GM12878 (cell line): ENCODE measurements around the gene SIX5. TPM values are rescaled to one million over a fixed set of nuclear protein-coding genes. Genes with fewer than 3 reads are reported as not detected.

Experiments
- BMI1 ChIP-seq: fragments of 450-650 bp; IDR thresholded peaks from 2 replicates; pipeline ENCODE4 v1.6.1; 2016; ENCODE audit warnings: mild to moderate bottlenecking, moderate library complexity, borderline replicate concordance
- CBX5 ChIP-seq: sonication (generic); IDR thresholded peaks from 2 replicates; pipeline ENCODE4 v1.6.1; 2016; ENCODE audit warnings: low read depth, moderate library complexity, mild to moderate bottlenecking, inconsistent platforms
- FOXK2 ChIP-seq: fragments of 450-650 bp; IDR thresholded peaks from 2 replicates; pipeline ENCODE4 v1.6.1; 2017; ENCODE audit warnings: mild to moderate bottlenecking, moderate library complexity
- KDM1A ChIP-seq: fragments of 200-600 bp; sonication (generic); IDR thresholded peaks from 2 replicates; pipeline ENCODE4 v1.6.1; 2016; ENCODE audit warnings: borderline replicate concordance
- SREBF2 ChIP-seq: IDR thresholded peaks from 2 replicates; pipeline ENCODE4 v1.6.1; 2012; ENCODE audit warnings: mild to moderate bottlenecking, low read length
- polyA plus RNA-seq, 11 experiments: library from polyadenylated mRNA; depleted of rRNA in 4 of 11; unstranded in 6 of 11; stranded (reverse) in 5 of 11; fragments of >200 nt; fragmentation: Nextera tagmentation in 4 of 11; fragmentation: Illumina TruSeq in 1 of 11; extraction: Ambion mirVana in 4 of 11; extraction: Trizol in 1 of 11; gene quantifications; 1 replicate in 1 of 11; 2 replicates in 10 of 11; pipeline versions ENCODE4 v1.2.1 to v1.2.3, GENCODE V29; 2011 to 2016; ENCODE audit warnings: inconsistent platforms in 2 of 11, missing spikeins in 2 of 11, low read depth in 1 of 11
- total RNA-seq, 4 experiments: library from RNA; depleted of rRNA in 3 of 4; stranded (reverse); fragments of >200 nt in 3 of 4; fragmentation: Illumina TruSeq in 1 of 4; extraction: Trizol in 1 of 4; gene quantifications; 2 replicates each; pipeline versions ENCODE4 v1.2.1 to v1.2.3, GENCODE V29; 2013 to 2021
- TF ChIP-seq, protein P1 (sequence below): fragments of 450-650 bp; IDR thresholded peaks from 2 replicates; pipeline ENCODE4 v1.6.1; 2017; ENCODE audit warnings: mild to moderate bottlenecking, moderate library complexity
- TF ChIP-seq, protein P2 (sequence below): fragments of 450-650 bp; IDR thresholded peaks from 2 replicates; pipeline ENCODE4 v1.6.1; 2017; ENCODE audit warnings: mild to moderate bottlenecking, low read depth, inconsistent platforms; ENCODE audit not compliant: poor library complexity, severe bottlenecking
- TF ChIP-seq, protein P3 (sequence below): fragments of 450-650 bp; IDR thresholded peaks from 2 replicates; pipeline ENCODE4 v1.6.1; 2017; ENCODE audit warnings: borderline replicate concordance
- TF ChIP-seq, protein P4 (sequence below): fragments of 150-350 bp; IDR thresholded peaks from 2 replicates; pipeline ENCODE4 v1.6.1; 2014; ENCODE audit warnings: mild to moderate bottlenecking, low read depth, low read length

The SIX5 gene
- total and polyA plus RNA-seq, 10 of the 15 experiments (the other 5 are each of a cell fraction or from before 2014, with no cell fraction given): 1.9 to 10.5 (median 3.0) TPM; not detected in 2

DNA sequence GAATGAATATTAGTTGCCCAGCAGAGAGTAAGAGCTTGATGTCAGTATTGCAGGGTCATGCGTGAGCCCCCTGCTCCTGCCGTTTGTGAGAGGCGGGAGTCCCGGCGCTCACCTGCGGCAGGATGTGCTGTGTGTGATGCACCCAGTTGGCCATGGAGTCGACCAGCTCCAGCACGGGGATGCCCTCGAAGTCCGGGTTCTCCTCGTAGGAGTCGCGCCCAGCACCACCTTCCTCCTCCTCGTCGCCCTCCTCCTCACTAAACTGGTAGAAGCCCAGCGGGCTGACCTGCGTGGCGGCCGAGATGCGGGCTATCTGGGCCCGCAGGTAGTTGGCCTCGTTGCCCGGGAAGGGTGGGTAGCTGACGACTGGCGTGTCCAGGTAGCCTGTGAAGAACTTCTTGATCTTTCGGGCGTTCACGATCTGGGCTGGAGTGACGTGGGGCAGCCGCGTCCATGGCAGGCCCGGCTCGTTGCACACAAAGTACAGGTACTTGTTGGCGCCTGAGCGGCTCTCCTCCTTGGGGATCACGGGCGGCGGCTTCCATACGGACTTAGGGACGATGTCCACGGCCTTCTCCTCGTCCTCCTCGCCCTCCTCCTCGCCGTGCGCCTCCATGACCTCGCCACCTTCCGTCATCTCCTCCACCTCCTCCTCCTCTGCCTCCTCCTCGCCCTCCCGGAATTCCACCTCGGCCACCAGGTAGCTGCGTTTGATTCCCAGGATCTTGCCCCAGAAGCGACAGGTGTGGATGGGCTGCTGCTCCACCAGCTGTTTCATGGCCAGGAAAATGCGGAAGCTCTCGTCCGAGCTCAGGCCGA lies 35.3 kb upstream of the SIX5 start (continued):
- TF ChIP-seq, protein P1, sequence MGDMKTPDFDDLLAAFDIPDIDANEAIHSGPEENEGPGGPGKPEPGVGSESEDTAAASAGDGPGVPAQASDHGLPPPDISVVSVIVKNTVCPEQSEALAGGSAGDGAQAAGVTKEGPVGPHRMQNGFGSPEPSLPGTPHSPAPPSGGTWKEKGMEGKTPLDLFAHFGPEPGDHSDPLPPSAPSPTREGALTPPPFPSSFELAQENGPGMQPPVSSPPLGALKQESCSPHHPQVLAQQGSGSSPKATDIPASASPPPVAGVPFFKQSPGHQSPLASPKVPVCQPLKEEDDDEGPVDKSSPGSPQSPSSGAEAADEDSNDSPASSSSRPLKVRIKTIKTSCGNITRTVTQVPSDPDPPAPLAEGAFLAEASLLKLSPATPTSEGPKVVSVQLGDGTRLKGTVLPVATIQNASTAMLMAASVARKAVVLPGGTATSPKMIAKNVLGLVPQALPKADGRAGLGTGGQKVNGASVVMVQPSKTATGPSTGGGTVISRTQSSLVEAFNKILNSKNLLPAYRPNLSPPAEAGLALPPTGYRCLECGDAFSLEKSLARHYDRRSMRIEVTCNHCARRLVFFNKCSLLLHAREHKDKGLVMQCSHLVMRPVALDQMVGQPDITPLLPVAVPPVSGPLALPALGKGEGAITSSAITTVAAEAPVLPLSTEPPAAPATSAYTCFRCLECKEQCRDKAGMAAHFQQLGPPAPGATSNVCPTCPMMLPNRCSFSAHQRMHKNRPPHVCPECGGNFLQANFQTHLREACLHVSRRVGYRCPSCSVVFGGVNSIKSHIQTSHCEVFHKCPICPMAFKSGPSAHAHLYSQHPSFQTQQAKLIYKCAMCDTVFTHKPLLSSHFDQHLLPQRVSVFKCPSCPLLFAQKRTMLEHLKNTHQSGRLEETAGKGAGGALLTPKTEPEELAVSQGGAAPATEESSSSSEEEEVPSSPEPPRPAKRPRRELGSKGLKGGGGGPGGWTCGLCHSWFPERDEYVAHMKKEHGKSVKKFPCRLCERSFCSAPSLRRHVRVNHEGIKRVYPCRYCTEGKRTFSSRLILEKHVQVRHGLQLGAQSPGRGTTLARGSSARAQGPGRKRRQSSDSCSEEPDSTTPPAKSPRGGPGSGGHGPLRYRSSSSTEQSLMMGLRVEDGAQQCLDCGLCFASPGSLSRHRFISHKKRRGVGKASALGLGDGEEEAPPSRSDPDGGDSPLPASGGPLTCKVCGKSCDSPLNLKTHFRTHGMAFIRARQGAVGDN: no peak
- TF ChIP-seq, protein P2, sequence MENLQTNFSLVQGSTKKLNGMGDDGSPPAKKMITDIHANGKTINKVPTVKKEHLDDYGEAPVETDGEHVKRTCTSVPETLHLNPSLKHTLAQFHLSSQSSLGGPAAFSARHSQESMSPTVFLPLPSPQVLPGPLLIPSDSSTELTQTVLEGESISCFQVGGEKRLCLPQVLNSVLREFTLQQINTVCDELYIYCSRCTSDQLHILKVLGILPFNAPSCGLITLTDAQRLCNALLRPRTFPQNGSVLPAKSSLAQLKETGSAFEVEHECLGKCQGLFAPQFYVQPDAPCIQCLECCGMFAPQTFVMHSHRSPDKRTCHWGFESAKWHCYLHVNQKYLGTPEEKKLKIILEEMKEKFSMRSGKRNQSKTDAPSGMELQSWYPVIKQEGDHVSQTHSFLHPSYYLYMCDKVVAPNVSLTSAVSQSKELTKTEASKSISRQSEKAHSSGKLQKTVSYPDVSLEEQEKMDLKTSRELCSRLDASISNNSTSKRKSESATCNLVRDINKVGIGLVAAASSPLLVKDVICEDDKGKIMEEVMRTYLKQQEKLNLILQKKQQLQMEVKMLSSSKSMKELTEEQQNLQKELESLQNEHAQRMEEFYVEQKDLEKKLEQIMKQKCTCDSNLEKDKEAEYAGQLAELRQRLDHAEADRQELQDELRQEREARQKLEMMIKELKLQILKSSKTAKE: no peak
- TF ChIP-seq, protein P3, sequence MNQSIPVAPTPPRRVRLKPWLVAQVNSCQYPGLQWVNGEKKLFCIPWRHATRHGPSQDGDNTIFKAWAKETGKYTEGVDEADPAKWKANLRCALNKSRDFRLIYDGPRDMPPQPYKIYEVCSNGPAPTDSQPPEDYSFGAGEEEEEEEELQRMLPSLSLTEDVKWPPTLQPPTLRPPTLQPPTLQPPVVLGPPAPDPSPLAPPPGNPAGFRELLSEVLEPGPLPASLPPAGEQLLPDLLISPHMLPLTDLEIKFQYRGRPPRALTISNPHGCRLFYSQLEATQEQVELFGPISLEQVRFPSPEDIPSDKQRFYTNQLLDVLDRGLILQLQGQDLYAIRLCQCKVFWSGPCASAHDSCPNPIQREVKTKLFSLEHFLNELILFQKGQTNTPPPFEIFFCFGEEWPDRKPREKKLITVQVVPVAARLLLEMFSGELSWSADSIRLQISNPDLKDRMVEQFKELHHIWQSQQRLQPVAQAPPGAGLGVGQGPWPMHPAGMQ: no peak
- TF ChIP-seq KDM1A (no peak), FOXK2 (no peak), SREBF2 (no peak), BMI1 (no peak), CBX5 (no peak)
- TF ChIP-seq, protein P4, sequence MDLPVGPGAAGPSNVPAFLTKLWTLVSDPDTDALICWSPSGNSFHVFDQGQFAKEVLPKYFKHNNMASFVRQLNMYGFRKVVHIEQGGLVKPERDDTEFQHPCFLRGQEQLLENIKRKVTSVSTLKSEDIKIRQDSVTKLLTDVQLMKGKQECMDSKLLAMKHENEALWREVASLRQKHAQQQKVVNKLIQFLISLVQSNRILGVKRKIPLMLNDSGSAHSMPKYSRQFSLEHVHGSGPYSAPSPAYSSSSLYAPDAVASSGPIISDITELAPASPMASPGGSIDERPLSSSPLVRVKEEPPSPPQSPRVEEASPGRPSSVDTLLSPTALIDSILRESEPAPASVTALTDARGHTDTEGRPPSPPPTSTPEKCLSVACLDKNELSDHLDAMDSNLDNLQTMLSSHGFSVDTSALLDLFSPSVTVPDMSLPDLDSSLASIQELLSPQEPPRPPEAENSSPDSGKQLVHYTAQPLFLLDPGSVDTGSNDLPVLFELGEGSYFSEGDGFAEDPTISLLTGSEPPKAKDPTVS: no peak
